Mammary epithelial cell (primary cell): ENCODE results near the gene DNPH1.

Source experiments
- CTCF ChIP-seq, 2 donors: IDR thresholded peaks in 1 of 2; conservative IDR thresholded peaks in 1 of 2; 2 replicates each; pipeline ENCODE4 v1.5.1; 2011 to 2012; ENCODE audit warnings: inconsistent platforms in 2 of 2, low read length in 2 of 2, mild to moderate bottlenecking in 2 of 2, control low read depth in 1 of 2, low read depth in 1 of 2; ENCODE audit not compliant: insufficient read depth in 1 of 2; ENCODE audit errors: extremely low read depth in 1 of 2
- EZH2 ChIP-seq: IDR thresholded peaks from 2 replicates; pipeline ENCODE4 v1.6.1; 2012; ENCODE audit warnings: low read length, inconsistent platforms, borderline replicate concordance

- no peak for TF ChIP-seq CTCF (conservative IDR thresholded peaks at IDR 0.05 in 1 of 2, IDR thresholded peaks at IDR 0.05 in 1 of 2; ENCODE audit: extremely low read depth in 1 of 2, insufficient read depth in 1 of 2, low read depth in 1 of 2, low read length in 2 of 2)
- no peak for TF ChIP-seq EZH2
Observed at GRCh38 chr6:43277306-43277642, 48.0 kb upstream of the DNPH1 start.
